Neural progenitor cell (in vitro differentiated cells): ENCODE results near the gene LRP1B.

ENCODE experiments used
- EZH2 ChIP-seq: fragments of 200-600 bp; sonication (generic); IDR thresholded peaks from 2 replicates; pipeline ENCODE4 v1.6.1; 2017; ENCODE audit warnings: antibody characterized with exemption, mild to moderate bottlenecking, moderate library complexity
- TF ChIP-seq, protein P1 (sequence below): fragments of 200-600 bp; sonication (generic); IDR thresholded peaks from 2 replicates; pipeline ENCODE4 v1.5.1; 2017; ENCODE audit warnings: antibody characterized with exemption, mild to moderate bottlenecking

DNA sequence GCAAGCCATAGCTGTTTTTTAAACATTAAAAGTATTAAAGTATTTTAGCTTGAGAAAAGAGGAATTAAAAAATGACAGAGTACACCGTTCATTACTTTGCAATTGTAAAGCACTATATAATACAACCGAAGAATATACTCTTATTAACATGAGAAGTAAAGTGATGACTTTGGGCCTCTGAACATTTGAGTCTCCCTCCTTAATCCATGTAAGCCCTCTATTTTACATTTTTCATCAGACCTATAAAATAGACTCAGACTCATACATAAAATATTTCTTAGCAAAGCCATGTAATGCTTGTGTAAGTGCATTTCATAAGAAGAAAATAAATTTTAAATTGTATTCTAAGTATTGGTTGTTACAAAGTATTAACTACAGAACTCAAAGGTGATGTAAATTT lies 198.6 kb downstream of the LRP1B start:
- TF ChIP-seq EZH2, result no peak
- TF ChIP-seq, protein P1, sequence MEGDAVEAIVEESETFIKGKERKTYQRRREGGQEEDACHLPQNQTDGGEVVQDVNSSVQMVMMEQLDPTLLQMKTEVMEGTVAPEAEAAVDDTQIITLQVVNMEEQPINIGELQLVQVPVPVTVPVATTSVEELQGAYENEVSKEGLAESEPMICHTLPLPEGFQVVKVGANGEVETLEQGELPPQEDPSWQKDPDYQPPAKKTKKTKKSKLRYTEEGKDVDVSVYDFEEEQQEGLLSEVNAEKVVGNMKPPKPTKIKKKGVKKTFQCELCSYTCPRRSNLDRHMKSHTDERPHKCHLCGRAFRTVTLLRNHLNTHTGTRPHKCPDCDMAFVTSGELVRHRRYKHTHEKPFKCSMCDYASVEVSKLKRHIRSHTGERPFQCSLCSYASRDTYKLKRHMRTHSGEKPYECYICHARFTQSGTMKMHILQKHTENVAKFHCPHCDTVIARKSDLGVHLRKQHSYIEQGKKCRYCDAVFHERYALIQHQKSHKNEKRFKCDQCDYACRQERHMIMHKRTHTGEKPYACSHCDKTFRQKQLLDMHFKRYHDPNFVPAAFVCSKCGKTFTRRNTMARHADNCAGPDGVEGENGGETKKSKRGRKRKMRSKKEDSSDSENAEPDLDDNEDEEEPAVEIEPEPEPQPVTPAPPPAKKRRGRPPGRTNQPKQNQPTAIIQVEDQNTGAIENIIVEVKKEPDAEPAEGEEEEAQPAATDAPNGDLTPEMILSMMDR, result no peak
